HL-60/S4 treated with phorbol 12-myristate 13-acetate at 8.2 ng/mL for 4 days and 3 days (cell line): ENCODE measurements around the gene MYO16.

Experiments
- in situ Hi-C: fragments of 300-500 bp; cut with MboI; formaldehyde crosslinking; loops from 2 replicates; pipeline ENCODE4 v1.15.0; 2022; ENCODE audit warnings: low sequenced_read_pairs

The MYO16 gene

DNA sequence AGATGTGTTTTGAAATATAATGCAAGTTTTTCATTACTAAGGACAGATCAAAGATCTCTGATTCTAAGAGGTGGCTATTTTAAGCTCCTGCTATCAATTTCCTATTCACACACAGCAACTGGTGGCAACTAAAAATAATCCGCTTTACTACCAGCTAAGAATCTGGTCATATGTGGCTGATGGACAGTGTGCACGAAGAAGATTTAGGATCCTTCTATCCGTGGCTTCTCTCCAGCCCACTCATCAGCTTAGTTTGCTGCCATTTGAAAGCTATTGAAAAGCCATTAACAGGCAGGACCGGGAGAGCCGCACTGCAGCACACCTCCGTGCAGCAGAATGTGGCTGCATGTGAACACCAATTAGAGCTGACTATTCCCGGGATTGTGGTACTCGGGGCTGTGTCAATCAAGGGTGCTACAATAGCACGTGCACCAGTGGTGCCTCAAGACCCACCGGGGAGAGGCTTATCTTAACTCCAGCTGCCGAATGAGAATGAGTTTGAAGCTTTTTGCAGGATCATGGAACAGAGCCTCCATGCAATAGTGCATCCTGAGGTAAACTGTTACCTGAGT, at the start of gene MYO16:
TSS of gene MYO16 (plus strand) at position 431 of the 572 bp plus-strand sequence. CDS start 234 bp downstream, outside the sequence.
- in situ Hi-C loops: no loop called here

DNA sequence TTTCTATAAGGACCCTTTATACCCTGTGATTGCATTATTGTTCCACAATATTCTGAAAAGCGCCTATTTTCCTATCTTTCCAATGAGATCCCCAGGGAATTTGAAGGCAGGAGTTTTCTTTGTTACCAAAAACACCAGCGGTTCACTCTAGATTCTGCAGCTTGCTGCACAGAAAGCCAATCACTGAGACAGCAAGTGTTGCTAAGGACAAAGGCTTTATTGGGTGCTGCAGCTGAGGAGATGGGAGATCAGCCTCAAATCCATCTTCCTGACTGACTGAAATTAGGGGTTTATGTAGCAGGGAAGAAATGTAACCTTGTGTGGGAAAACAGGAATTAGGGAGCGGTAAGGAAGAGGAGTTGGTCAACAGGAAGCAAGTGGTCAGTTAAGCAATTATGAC, 42.6 kb upstream of the MYO16 start:
- in situ Hi-C loops: no loop called here

DNA sequence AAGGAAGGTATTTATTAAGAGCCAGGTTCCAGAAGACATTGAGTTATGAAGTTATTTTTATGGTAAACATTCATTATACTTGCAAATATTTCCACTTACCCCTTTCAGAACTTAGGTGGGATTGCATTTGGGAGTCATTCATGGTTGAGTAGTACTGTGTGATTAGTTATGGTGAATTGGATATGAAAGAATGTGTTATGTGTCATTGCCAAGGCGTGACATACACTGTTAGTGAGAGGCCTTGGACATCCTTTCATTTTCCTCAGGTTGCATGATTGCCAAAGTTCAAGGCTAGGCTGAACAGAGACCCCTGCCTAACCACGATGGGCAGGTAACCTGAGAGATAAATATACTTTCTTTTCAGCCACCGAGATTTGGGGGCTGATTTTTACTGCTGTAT, 40.9 kb upstream of the MYO16 start:
- in situ Hi-C loops: no loop called here

DNA sequence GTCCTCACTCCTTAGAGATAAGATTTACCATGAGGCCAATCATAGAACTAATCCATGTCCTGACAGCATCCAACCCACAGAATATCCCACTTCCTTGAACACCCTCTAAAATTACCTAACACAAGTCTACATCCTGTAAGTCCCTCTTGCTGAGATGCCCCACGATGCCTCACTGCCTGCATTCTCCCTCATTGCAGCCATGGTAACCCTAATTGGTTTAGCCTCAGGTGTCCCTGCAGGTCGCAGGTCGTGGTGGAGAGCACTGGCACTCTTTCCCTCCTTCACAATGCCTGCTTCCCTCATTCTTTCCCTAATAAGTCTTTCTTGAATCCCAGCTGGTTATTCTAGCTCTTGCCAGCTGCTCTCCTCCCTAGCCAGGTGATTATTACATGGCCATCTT, 35.3 kb upstream of the MYO16 start:
- in situ Hi-C loops: no loop called here

DNA sequence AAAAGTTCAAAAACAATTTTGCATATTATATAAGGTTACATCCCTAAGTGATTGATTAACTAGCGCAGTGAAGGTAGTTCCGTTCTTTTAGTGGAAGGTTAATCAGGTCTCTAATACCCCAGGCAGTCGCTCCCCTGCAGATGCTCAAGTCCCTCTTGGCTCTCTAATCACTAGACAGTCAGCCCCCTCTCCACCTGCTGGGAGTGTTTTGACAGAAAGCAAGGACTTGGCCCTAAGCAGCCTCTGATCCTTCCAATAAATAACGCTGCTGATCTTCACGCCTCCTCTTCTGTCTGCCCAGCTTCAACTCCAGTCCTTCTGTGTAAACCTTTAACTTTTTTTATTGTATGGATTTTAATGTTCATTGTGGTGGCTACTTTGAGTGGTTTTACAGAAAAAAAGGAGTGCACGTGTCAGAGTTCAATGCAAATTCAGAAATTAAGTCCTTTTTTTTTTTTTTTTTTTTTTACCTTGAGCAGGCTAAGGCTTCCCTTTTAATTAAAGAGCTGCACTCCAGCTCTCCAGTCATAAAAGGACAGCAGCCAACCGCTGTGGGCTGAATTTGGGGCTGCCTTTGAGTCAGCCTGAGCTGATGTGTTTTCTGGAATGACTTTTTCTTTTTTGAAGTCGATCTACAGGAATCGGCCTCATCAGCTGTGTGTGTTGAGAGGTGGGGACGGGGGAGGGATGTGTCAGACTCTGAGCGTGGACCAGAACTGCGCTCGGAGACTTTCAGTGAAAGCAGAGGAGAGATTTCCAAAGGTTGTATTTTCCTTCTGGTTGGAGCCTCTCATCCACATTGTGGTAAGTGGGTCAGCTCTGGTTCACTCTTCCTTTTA, 33.8 kb upstream of the MYO16 start:
- in situ Hi-C loops: no loop called here

DNA sequence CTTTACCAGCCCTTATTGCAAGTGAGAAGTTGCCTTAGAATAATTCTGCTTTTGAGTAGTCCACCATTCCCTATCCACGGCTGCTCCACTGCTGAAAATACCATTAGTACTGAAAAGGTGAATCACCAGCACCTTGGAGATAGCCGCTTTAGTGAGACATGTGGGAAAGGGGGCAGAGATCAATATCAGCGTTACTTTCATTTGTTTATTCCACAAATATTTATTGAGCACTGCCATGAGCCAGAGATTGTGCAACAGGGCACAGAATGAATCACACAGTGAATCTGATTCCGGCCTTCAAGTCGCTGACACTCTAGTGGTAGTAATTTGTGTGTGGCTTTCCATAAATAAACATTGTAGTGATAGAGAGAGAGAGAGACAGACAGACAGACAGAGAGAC, 31.5 kb upstream of the MYO16 start:
- in situ Hi-C loops: no loop called here

DNA sequence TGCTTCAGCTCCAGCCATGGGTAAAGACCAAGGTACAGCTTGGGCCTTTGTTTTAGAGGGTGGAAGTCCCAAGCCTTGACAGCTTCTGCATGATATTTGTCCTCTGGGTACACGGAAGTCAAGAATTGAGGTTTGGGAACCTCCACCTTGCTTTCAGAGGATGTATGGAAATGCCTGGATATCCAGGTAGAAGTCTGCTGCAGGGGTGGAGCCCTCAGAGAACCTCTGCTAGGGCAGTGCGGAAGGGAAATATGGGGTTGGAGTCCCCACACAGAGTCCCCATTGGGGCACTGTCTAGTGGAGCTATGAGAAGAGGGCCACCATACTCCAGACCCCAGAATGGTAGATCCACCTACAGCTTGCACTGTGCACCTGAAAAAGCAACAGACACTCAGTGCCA, 23.0 kb upstream of the MYO16 start:
- in situ Hi-C loops: no loop called here

DNA sequence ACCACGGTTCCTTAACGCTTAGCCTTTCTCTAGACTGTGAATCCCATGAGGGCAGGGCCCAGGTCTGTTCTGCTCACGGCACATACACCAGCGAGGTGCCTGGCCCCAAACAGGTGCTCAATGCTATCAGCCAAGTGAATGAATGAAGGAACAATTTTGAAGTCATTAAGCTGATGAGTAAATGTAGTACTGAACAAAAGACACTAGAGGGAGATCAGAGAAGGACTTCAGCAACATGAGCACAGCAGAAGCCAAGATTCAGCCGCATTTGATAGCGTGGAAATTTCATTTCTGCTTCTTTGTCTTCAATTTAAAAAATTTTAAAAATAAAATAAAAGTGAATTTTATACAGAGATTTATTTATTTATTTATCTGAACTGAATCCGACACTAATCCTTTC, 20.1 kb upstream of the MYO16 start:
- in situ Hi-C loops: no loop called here

DNA sequence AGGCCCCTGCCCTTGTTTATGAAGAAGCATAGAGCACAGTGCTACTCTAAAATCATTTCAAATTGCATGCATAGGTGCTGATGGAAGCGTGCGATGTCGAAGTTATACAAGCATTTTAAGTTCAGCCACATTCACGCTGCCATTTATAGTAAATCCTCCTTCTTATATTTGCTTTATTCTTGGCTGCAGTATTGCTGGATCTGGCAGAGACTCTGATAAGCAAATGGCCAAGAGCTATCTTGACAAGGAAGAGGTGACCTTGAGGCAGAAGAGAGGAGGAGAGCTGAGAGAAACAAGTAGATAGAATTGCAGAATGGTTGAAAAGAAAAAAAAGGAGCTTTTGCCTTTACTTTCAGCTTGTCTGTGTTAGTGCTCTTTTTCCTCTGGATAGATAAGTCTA, 18.9 kb upstream of the MYO16 start:
- in situ Hi-C loops: no loop called here

DNA sequence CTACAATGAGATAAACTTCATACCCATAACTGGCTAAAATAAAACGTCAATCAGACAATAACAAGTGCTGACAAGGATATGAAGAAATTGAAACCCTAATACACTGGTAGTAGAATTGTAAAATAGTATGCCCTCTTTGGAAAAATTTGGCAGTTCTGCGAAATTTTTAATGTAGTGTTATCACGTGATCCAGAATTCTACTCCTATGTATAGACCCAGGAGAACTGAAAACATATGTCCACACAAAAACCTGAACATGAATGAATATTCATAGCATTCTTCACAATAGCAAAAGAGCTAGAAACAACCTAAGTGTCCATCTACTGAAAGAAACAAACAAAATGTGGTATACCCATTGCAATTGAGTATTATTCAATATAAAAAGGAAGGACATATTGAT, 14.2 kb upstream of the MYO16 start:
- in situ Hi-C loops: no loop called here

DNA sequence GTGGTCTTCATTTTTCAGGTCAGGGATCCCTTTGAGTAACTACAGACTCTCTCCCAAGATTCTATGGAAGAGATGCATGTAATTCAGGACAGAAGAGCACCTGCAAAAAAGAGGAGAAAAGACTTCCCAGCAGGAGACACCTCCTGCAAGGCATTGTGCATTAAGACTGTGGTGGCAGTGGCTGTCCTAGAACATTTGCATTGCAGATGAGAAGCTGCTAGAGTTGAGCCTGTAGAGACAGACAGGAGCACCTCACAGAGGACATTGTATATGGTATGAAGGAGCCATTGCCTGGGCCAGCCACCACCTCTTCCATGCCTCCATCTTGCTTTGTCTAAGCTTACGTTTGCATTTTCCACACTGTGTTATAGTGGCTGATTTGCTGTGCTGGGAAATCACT, 11.2 kb upstream of the MYO16 start:
- in situ Hi-C loops: no loop called here

DNA sequence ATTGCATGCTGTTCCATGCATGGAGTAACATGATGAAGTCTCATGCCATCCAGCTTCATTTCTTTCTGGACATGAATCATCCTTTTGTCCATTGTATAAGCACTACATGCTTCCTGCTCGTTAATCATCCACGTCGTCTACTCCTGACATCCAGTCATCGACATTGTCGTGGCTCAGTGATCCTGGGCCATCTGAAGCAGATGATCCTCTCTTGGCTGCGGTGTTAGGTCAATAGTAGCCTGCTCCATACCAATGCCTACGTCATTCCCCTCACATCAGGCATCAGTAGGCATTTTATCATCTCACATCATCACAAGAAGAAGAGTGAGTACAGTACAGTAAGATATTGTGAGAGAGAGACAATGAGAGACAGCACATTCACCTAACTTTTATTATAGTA, 7.9 kb upstream of the MYO16 start:
- in situ Hi-C loops: no loop called here

DNA sequence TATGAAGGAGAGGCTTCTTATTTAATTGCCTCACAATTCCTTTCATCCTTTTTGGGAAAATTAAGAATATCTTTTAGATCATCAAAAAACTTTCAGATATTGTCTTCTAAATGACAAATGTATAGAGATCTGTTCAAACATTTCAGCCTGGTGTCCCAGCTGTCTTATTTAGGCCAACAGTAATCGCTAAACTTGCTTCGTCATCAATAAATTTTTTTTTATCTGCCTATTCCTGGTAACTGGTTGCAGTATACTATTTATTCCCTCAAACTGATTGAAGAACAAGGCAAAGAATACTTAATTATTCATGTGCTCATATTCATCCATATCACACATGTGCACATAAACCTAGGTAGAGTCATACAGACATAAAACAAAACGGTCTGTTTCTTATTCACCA, 5.3 kb upstream of the MYO16 start:
- in situ Hi-C loops: no loop called here

DNA sequence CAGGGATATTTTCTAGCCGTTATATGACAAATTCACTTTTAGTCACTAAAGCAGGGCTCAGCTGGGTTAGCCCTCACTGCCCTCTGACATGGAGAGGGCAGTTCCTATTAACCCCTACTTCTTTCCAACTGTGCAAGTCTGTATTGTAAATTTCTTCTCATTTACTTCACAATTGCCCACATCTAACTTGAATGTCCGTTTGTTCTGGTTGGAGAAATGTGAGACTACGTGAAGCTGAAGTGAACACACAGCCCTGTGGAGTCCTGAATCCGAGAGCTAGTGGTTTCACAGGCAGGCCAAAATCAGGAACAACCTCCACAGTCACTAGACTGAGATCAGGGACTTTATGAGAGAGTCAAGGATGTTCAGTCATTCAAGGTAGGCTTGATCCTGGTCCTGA, 4.4 kb upstream of the MYO16 start:
- in situ Hi-C loops: no loop called here

DNA sequence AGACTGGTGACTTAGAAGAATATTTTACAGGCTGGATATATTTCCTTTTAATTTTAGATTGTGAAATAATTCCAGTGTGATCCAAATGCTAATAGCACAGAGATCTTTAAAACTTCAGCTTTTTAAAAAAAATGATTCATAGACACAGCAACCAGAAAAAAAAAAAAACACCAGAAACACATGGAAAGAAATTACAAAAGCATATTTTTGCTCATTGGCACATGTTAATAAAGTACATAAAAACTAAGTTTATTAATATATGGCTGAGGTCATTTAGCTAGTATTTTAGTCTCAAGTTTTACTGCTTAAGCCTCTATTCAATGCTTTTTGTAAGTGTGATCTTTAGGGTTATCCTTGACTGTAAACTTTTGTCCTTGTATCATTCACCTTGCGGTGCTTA, 577 bp downstream of the MYO16 start:
- in situ Hi-C loops: no loop called here

DNA sequence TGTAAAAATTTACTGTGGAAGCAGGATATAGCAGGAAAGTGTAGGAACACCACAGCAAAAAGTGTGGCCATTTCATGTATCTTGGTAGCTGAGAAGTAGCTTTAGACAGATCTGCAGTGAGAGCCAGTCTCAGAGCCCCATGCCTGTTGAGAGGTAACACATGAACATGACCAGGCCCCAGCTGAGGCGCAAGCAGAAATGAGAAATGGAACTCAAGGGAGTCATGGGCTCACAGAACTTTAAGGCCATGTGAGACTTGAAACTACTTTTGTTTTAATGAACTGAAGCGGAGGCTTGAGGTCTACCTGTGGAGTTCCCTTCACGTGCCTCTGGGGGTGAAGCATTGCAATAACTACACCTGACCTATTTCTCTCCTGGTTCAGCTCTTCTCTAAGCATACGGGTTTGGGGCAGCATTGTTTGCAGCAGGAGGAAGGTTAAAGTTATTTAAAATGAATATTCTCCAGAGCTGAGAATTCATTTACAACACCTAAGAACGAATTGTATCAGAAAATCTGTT, 3.3 kb downstream of the MYO16 start:
- in situ Hi-C loops: no loop called here

DNA sequence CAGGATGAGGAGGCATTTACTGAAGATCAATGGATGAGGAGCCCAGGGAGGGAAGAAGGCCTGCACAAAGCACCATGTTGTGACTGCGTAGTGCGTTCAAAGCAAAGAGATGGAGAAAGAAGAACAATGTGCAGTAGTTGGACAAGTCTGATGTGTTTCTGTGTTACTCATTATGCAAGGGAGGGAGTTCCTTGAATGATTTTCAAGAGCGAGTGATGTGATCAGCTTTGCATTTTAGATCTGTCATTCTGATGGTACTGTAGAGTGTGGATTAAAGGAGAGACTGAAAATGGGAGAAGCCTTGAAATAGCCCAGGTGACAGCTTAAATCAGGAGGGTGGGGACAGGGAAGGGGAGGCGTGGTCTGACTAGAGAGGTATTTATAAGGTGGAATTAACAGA, 9.5 kb downstream of the MYO16 start:
- in situ Hi-C loops: no loop called here

DNA sequence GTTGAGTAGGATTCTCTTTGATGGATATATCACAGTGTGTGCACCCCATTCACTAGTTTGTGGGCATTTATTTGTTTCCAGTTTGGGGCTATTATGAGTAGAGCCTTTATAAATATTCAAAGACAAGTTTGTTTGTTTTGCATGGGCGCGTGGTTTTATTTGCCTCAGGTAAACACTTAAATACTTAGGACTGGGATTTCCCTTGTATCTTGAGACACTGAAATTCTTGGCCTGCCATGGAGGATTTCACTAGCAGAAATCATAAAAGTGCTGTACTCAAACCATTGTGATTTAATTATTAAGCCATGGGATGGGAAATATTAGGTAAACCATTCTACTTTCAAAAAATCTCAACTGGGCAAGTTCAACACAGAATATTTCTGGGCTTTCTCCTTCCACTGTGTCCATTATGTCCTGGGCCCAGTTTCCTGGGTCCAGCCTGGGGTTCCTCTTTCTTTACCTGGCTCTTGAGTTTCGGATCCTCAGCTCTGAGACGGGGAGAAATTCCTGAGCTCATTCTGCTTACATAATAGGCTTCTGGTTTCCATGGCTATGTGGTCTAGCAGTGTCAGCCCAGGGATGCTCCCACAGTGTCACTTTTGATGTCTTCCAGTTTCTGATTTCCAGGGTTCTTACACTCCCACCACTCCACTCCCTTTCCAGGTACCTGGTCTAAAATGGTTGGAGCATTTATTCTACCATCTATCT, 14.4 kb downstream of the MYO16 start:
- in situ Hi-C loops: no loop called here

DNA sequence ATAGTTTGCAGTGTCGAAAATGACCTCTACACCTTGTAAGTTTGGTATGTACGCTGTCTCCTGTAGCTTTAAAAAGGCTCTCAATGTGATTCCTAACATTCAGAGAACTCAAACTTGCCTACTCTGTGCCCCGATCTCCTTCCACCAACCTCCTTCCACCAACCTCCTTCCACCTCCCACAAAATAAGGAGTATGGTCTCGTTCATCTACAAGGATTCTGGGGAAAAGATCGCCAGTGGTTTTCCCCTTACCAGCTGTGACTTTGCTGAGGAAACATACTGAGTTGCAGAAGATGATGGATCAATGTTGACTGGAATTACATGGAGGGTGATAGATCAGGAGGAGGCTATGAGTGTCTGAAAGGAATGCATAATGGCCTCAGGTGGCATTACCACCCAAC, 16.0 kb downstream of the MYO16 start:
- in situ Hi-C loops: no loop called here

DNA sequence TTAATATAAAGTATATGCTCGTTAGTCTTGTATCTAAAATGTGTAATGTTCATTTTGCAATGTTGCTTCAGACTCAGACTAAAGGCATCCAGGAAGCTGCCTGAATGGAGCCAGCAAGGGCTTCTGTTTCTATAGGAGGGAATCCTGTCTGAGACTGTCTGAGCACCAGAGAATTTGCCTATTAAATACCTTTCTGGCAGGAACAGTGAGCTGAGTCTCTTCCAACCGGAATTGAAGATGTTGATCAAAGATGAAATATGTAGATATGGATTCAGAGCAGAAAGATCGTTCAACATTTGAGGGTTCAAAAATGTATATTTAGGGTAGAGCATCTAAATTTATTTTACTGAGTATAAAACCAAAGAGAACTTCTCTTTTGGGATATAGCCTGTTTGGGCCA, 20.9 kb downstream of the MYO16 start:
- in situ Hi-C loops: no loop called here

DNA sequence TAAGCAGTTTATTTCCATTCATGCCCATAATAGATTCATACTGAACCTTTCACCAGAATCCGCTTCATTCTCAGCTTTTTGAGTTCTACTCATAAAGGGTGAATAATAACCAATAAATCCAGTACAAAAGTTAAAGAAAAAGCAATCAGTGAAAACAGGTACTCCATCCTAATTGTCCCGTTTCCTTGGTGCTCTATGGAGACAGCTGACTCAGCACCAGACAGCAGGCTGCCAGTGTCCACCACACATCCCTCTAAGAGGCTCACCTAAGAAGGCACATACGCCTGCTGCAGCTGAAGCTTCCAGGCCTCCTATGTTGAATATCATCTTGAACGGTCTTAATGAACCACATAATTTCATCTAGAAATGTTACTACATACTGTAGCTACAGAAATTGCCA, 27.3 kb downstream of the MYO16 start:
- in situ Hi-C loops: no loop called here

DNA sequence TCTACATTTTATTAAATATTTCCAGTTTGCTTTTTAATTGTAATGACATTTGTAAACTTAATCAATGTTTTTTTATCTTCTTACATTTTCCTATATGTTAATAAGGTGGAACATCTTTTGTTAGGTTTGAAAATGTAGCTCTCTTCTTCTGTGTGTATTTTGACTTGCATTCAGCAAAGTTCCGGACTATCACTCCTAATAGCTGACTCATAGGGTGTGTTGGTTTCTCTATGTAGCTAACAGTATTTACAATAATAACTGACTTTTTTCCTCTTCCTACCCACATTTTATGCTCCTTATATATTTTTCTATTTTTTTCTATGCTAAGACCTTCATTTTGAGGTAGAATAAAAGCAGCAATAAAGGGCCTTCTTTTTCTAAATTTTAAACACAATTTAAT, 28.1 kb downstream of the MYO16 start:
- in situ Hi-C loops: no loop called here
